ENCODE results near the gene RALB. TPM values are rescaled to one million over a fixed set of nuclear protein-coding genes. Genes with fewer than 3 reads are reported as not detected.

The RALB gene
- total and polyA plus RNA-seq, 2 experiments from 2014 or later, result 15.2 to 17.4 TPM

DNA sequence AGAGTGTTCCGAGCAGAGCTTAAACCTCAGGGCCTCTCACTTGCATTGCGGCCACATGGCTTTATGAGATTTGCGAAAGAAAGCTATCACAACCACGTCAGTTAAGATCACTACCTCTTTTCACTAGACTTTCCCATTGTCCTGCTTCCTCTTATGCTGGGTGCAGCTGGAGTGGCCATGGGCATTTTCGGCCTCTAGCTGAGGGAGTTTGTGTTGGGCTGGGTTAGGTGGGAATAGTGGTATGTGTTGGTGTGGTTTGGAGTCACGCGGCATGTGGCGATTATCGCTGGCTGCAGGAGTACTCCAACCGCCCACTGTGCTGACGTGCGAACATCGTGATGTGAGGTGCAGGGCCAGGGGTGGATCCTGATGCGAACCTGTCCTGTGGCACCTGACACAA, 27.1 kb downstream of the RALB start (continued):
- TF ChIP-seq REST (IDR thresholded peaks at IDR 0.05; ENCODE audit: unreplicated experiment), result no peak
- TF ChIP-seq EZH2phosphoT487 (IDR thresholded peaks at IDR 0.05; ENCODE audit: unreplicated experiment), result no peak
- no peak for TF ChIP-seq POLR2AphosphoS5 (IDR thresholded peaks at IDR 0.05; ENCODE audit: low read depth)
- no peak for TF ChIP-seq STAT1 (IDR thresholded peaks at IDR 0.05; ENCODE audit: unreplicated experiment)
- TF ChIP-seq JUNB (IDR thresholded peaks at IDR 0.05; ENCODE audit: unreplicated experiment), result no peak
- no peak for TF ChIP-seq ZNF114 (CRISPR knock-in tag; IDR thresholded peaks at IDR 0.05)

DNA sequence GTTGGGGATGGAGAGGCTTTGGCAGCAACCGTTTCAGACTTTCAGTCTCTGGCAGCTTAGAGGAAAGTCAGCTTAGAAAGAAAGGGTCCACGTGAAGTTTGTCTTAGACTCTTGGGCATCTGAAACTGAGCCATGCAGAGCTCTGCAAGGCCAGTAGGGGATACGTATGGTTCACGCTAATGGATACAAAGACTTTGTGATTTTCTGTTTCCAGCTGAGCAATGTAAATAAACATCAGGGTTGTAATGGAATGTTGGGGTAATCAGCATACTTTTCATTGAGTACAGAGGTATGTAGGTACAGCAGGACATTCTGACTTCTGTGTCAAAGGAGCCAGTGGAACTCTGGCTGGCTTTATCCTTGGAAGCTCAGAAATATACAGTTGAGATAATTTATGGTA, 31.0 kb downstream of the RALB start:
- no peak for TF ChIP-seq STAT1 (IDR thresholded peaks at IDR 0.05; ENCODE audit: unreplicated experiment)
- TF ChIP-seq CTCF (conservative IDR thresholded peaks at IDR 0.05; ENCODE audit: low read depth in 2 of 2), result peak; percentile 24 to 50
- no peaks in the 10 kb centered on the region for H3K36me3 ChIP-seq (ENCODE audit: insufficient read depth)
- H3K27ac ChIP-seq (ENCODE audit: low read depth), result no peak overlapping the region
- no peak overlapping the region for H3K4me2 ChIP-seq
- H2AFZ ChIP-seq, result no peak overlapping the region
- Mint-ChIP-seq H3K27ac (no peak overlapping the region), H3K36me3 (ENCODE audit: low read depth) (peaks cover 14% of the 10 kb centered on the region; the same call in 2 of the 3 replicates), H3K9me3 (no peaks in the 10 kb centered on the region), H3K27me3 (ENCODE audit: insufficient read depth, low read depth, poor library complexity) (peaks cover 9% of the 10 kb centered on the region), H3K4me3 (0 out of 3 replicates have a peak overlapping the region, but pooled peaks have one; percentile 9), H3K4me1 (peaks cover 20% of the 10 kb centered on the region)
- H3F3A ChIP-seq (replicated peaks; ENCODE audit: low read depth), result no peaks in the 10 kb centered on the region
- H3K9me2 ChIP-seq (ENCODE audit: insufficient read depth), result no peaks in the 10 kb centered on the region
- H3K4me3 ChIP-seq, result no peak overlapping the region
- H4K20me1 ChIP-seq (replicated peaks; ENCODE audit: insufficient read depth), result no peaks in the 10 kb centered on the region
- peaks cover 13% of the 10 kb centered on the region for H3K4me1 ChIP-seq (ENCODE audit: insufficient read depth)
- DNase-seq (ENCODE audit: low spot score) (peak; percentile 88), ATAC-seq (peak; percentile 96)
- no peaks in the 10 kb centered on the region for H3K27me3 ChIP-seq (ENCODE audit: insufficient read depth)
- H3K79me2 ChIP-seq (replicated peaks; ENCODE audit: insufficient read depth), result no peaks in the 10 kb centered on the region

- Mint-ChIP-seq H3K27ac (no peak overlapping the region), H3K27me3 (ENCODE audit: insufficient read depth, low read depth, poor library complexity) (peaks cover 7% of the 10 kb centered on the region), H3K4me3 (no peak overlapping the region), H3K4me1 (peaks cover 30% of the 10 kb centered on the region), H3K9me3 (no peaks in the 10 kb centered on the region), H3K36me3 (ENCODE audit: low read depth) (peaks cover 2% of the 10 kb centered on the region; the same call in 2 of the 3 replicates)
- Histone ChIP-seq H2AFZ (no peak overlapping the region), H4K20me1 (replicated peaks; ENCODE audit: insufficient read depth) (no peaks in the 10 kb centered on the region), H3K4me2 (no peak overlapping the region), H3K4me1 (ENCODE audit: insufficient read depth) (peaks cover 13% of the 10 kb centered on the region), H3K27ac (ENCODE audit: low read depth) (no peak overlapping the region), H3K27me3 (ENCODE audit: insufficient read depth) (no peaks in the 10 kb centered on the region), H3K9me2 (ENCODE audit: insufficient read depth) (no peaks in the 10 kb centered on the region), H3F3A (replicated peaks; ENCODE audit: low read depth) (no peaks in the 10 kb centered on the region), H3K36me3 (ENCODE audit: insufficient read depth) (no peaks in the 10 kb centered on the region), H3K79me2 (replicated peaks; ENCODE audit: insufficient read depth) (no peaks in the 10 kb centered on the region), H3K4me3 (no peak overlapping the region)
- ATAC-seq (no peak), DNase-seq (ENCODE audit: low spot score) (no peak)
- TF ChIP-seq JUNB (IDR thresholded peaks at IDR 0.05; ENCODE audit: unreplicated experiment) (no peak), CREB1 (CRISPR knock-in tag; IDR thresholded peaks at IDR 0.05; ENCODE audit: low read depth) (no peak), NANOG (IDR thresholded peaks at IDR 0.05; ENCODE audit: borderline replicate concordance) (no peak), EZH2 (IDR thresholded peaks at IDR 0.05; ENCODE audit: low read depth, unreplicated experiment) (no peak)
- TF ChIP-seq, protein P1, sequence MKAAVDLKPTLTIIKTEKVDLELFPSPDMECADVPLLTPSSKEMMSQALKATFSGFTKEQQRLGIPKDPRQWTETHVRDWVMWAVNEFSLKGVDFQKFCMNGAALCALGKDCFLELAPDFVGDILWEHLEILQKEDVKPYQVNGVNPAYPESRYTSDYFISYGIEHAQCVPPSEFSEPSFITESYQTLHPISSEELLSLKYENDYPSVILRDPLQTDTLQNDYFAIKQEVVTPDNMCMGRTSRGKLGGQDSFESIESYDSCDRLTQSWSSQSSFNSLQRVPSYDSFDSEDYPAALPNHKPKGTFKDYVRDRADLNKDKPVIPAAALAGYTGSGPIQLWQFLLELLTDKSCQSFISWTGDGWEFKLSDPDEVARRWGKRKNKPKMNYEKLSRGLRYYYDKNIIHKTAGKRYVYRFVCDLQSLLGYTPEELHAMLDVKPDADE (IDR thresholded peaks at IDR 0.05), result no peak
These were observed 32.4 kb downstream of the RALB start for GRCh38 chr2:120285056-120285455.

Data from GM23338 (cell line).